Thyroid gland (tissue), 4 donors: ENCODE results near the gene FXR2. TPM values are rescaled to one million over a fixed set of nuclear protein-coding genes. Genes with fewer than 3 reads are reported as not detected.

ENCODE experiments used
- DNase-seq, 2 donors: peaks; one replicate each; pipeline ENCODE4 v3.0.0-alpha.2; 2019
- H3K27ac ChIP-seq, 3 donors: fragments of 200-600 bp; sonication (generic); 1 replicate in 2 of 3; 2 replicates in 1 of 3; pipeline ENCODE4 v1.5.1; 2016 to 2019; ENCODE audit warnings: mild to moderate bottlenecking in 1 of 3, moderate library complexity in 1 of 3
- H3K27me3 ChIP-seq: fragments of 200-600 bp; sonication (generic); one replicate; pipeline ENCODE4 v1.5.1; 2019
- H3K36me3 ChIP-seq, 2 donors: fragments of 200-600 bp; sonication (generic); one replicate each; pipeline ENCODE4 v1.5.1; 2016 to 2019
- H3K4me1 ChIP-seq, 2 donors: fragments of 200-600 bp; sonication (generic); one replicate each; pipeline ENCODE4 v1.5.1; 2017 to 2019
- H3K4me3 ChIP-seq, 3 donors: fragments of 200-600 bp; sonication (generic); replicated peaks in 1 of 3; 1 replicate in 2 of 3; 2 replicates in 1 of 3; pipeline ENCODE4 v1.5.1; 2016; ENCODE audit warnings: mild to moderate bottlenecking in 1 of 3
- H3K9me3 ChIP-seq: fragments of 200-600 bp; sonication (generic); one replicate; pipeline ENCODE4 v1.5.1; 2017
- POLR2A ChIP-seq, 2 donors: fragments of 450-650 bp; IDR thresholded peaks; one replicate each; pipeline ENCODE4 v1.6.1; 2017; ENCODE audit warnings: antibody characterized with exemption in 2 of 2, mild to moderate bottlenecking in 2 of 2, moderate library complexity in 1 of 2
- WGBS, 2 donors: methylation state at CpG; one replicate each; pipeline ENCODE4 v1.1.5; 2017; 5-methylcytosine and 5-hydroxymethylcytosine counted together
- intact Hi-C: fragments of 100-400 bp; cut with DNase I; formaldehyde crosslinking; loops from one replicate; pipeline ENCODE4 v1.15.1; 2023
- total RNA-seq, 4 donors: library from RNA; depleted of rRNA; stranded (reverse); fragments of >200 nt; gene quantifications; one replicate each; pipeline ENCODE4 v1.2.3, GENCODE V29; 2016
- TF ChIP-seq, protein P1 (sequence below), 6 experiments: fragments of 200-600 bp in 3 of 6; fragments of 450-650 bp in 3 of 6; sonication (generic) in 3 of 6; IDR thresholded peaks; one replicate each; pipeline ENCODE4 v1.5.1; 2016 to 2019; ENCODE audit warnings: antibody characterized with exemption in 6 of 6, mild to moderate bottlenecking in 2 of 6, inconsistent platforms in 1 of 6, moderate library complexity in 1 of 6

The FXR2 gene
- total RNA-seq, 4 donors from 2014 or later: 27.6 to 37.5 (median 28.6) TPM

DNA sequence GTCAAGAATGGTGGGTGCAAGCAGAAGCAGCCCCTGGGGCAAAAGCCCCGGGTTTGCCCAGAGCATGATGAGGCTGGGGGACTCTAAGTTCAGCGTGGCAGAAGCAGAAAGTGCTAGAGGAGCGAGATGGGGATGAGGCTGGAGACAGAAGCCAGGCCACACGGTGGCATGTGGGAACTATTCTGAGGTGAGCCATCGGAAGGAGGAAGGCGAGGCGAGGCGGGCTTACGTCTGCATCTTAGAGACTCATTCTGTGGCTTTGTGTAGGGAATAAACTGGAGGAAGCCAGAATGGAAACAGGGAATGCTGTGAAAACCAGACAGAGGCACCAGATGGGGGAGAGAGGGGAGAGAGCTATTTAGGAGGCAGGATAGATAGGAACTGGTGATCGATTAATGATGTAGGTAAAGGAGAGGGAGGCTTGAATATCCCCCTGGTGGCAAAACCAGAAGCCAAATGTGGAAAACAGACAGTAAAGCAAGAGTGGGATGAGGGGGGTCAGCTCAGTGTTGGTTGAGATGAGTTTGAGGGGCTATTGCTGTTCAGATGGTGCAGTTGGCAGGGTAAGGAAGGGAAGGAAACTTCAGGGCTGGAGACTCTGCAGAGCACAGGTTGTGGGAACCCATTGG, 59.3 kb downstream of the FXR2 start:
- H3K27ac ChIP-seq: no peak overlapping the region
- peaks cover 27 to 34% of the 10 kb centered on the region in 2 donors for H3K4me1 ChIP-seq
- no peaks in the 10 kb centered on the region for H3K9me3 ChIP-seq
- no peaks in the 10 kb centered on the region for H3K27me3 ChIP-seq
- intact Hi-C loops: no loop called here
- H3K36me3 ChIP-seq: no peaks in the 10 kb centered on the region
- DNase-seq: no peak
- 73 to 75% methylated on average over 10 of the region's 10 CpGs for WGBS, 2 donors
- TF ChIP-seq, protein P1, sequence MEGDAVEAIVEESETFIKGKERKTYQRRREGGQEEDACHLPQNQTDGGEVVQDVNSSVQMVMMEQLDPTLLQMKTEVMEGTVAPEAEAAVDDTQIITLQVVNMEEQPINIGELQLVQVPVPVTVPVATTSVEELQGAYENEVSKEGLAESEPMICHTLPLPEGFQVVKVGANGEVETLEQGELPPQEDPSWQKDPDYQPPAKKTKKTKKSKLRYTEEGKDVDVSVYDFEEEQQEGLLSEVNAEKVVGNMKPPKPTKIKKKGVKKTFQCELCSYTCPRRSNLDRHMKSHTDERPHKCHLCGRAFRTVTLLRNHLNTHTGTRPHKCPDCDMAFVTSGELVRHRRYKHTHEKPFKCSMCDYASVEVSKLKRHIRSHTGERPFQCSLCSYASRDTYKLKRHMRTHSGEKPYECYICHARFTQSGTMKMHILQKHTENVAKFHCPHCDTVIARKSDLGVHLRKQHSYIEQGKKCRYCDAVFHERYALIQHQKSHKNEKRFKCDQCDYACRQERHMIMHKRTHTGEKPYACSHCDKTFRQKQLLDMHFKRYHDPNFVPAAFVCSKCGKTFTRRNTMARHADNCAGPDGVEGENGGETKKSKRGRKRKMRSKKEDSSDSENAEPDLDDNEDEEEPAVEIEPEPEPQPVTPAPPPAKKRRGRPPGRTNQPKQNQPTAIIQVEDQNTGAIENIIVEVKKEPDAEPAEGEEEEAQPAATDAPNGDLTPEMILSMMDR (IDR thresholded peaks at IDR 0.05): no peak
- no peak for TF ChIP-seq POLR2A (IDR thresholded peaks at IDR 0.05)
- no peak overlapping the region for H3K4me3 ChIP-seq

DNA sequence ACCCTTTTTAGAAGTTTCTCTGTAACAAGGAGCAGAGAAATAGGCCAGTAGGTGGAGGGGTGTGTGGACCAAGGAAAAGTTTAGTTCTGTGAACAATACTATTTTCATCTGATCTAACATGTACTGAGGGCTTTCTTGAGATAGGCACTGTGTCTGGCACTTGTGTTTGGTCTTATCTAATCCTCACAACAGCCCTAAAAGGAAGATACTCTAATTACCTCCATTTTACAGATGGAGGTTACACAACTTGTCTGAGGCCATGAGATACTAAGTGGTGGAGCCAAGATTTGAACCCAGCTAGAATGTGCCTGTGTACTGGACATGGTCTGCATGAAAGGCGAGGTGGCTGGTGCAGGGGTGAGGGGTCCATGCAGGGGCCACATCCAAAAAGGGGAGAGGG, 61.3 kb downstream of the FXR2 start:
- intact Hi-C loops: no loop called here
- no peak for TF ChIP-seq POLR2A (IDR thresholded peaks at IDR 0.05)
- WGBS, 2 donors: 100% methylated on average over 1 of the region's 1 CpG
- no peak overlapping the region for H3K4me3 ChIP-seq
- DNase-seq: no peak
- H3K9me3 ChIP-seq: no peaks in the 10 kb centered on the region
- H3K27ac ChIP-seq: no peak overlapping the region
- H3K27me3 ChIP-seq: no peaks in the 10 kb centered on the region
- H3K4me1 ChIP-seq: peaks cover 15 to 26% of the 10 kb centered on the region in 2 donors
- H3K36me3 ChIP-seq: no peaks in the 10 kb centered on the region

GRCh38 chr17:7552621-7553051, 62.1 kb downstream of the FXR2 start:
- WGBS, 2 donors: 72 to 90% methylated on average over 6 of the region's 6 CpGs
- no peak overlapping the region for H3K27ac ChIP-seq

DNA sequence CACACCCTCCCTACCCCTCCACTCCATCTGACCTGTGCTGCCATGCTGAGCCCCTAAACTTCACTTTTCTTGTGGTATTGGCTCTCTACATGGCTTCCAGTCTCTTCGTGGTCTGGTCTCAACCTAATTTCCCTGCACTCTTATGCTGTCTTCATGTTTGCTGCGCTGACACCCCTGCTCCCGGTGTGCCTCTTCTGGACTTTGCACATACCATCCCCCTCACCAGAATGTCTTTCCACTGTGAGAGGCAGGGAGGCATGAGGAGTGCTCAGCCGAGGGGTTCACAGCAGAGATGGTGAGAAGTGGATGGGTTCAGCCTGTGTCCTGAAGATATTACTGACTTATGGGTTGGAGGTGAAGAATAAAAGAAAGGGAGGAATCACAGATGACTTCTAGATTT, 63.3 kb downstream of the FXR2 start:
- Histone ChIP-seq H3K9me3 (no peaks in the 10 kb centered on the region), H3K27me3 (no peaks in the 10 kb centered on the region), H3K36me3 (no peaks in the 10 kb centered on the region), H3K27ac (no peak overlapping the region), H3K4me3 (no peak overlapping the region), H3K4me1 (peaks cover 10 to 19% of the 10 kb centered on the region in 2 donors)
- intact Hi-C loops: no loop called here
- TF ChIP-seq, protein P1 (IDR thresholded peaks at IDR 0.05): no peak
- no peak for TF ChIP-seq POLR2A (IDR thresholded peaks at IDR 0.05)
- WGBS, 2 donors: 78 to 84% methylated on average over 4 of the region's 4 CpGs
- DNase-seq: no peak

More at GRCh38 chr17:7552621-7553051, 62.1 kb downstream of the FXR2 start:
- Histone ChIP-seq H3K9me3 (no peaks in the 10 kb centered on the region), H3K4me3 (no peak overlapping the region), H3K36me3 (no peaks in the 10 kb centered on the region), H3K4me1 (peaks cover 14 to 25% of the 10 kb centered on the region in 2 donors), H3K27me3 (no peaks in the 10 kb centered on the region)
- TF ChIP-seq, protein P1 (IDR thresholded peaks at IDR 0.05): no peak
- DNase-seq: no peak
- intact Hi-C loops: no loop called here

GRCh38 chr17:7550344-7550743, 64.4 kb downstream of the FXR2 start:
- 74 to 80% methylated on average over 6 of the region's 6 CpGs for WGBS, 2 donors
- TF ChIP-seq, protein P1 (IDR thresholded peaks at IDR 0.05): no peak
- TF ChIP-seq POLR2A (IDR thresholded peaks at IDR 0.05): no peak
- no peaks in the 10 kb centered on the region for H3K9me3 ChIP-seq
- H3K36me3 ChIP-seq: no peaks in the 10 kb centered on the region
- DNase-seq: no peak
- no peak overlapping the region for H3K27ac ChIP-seq
- no peaks in the 10 kb centered on the region for H3K27me3 ChIP-seq
- H3K4me3 ChIP-seq: no peak overlapping the region
- peaks cover 10 to 19% of the 10 kb centered on the region in 2 donors for H3K4me1 ChIP-seq
- intact Hi-C loops: no loop called here
